GM23338 (cell line): Measurements from ENCODE around the gene CERS3.

Experiments used
- CTCF ChIP-seq, 2 experiments: fragments of 200-600 bp in 1 of 2; sonication (generic) in 1 of 2; conservative IDR thresholded peaks; 2 replicates each; pipeline versions ENCODE4 v1.5.1 to v1.6.1; 2016 to 2017; ENCODE audit warnings: antibody characterized with exemption in 2 of 2, low read depth in 2 of 2, mild to moderate bottlenecking in 2 of 2, moderate library complexity in 1 of 2
- ETS1 ChIP-seq: IDR thresholded peaks from 2 replicates; pipeline ENCODE4 v1.6.1; 2016; ENCODE audit warnings: antibody characterized with exemption
- POLR2AphosphoS5 ChIP-seq: IDR thresholded peaks from 2 replicates; pipeline ENCODE4 v1.6.1; 2016; ENCODE audit warnings: antibody characterized with exemption, low read depth
- REST ChIP-seq: IDR thresholded peaks from one replicate; pipeline ENCODE4 v1.6.1; 2018; ENCODE audit warnings: antibody characterized with exemption; ENCODE audit not compliant: unreplicated experiment
- ZNF331 ChIP-seq: fragments of 250-450 bp; sonication (Bioruptor Pico); IDR thresholded peaks from 2 replicates; pipeline ENCODE4 v1.5.0; 2020; ENCODE audit warnings: low read depth, mild to moderate bottlenecking, moderate library complexity

- no peak for TF ChIP-seq CTCF (conservative IDR thresholded peaks at IDR 0.05; ENCODE audit: low read depth in 2 of 2)
- TF ChIP-seq ZNF331 (CRISPR knock-in tag), result no peak
- TF ChIP-seq ETS1, result no peak
- no peak for TF ChIP-seq REST
- no peak for TF ChIP-seq POLR2AphosphoS5
Measured at GRCh38 chr15:100495861-100496260, 32.9 kb downstream of the CERS3 start.
